BLaER1 treated with 17β-estradiol and CSF1 and Interleukin-3, amounts not matched to agents 10 nM and 100 nM (cell line): ENCODE data around the gene FAM163B.

Source experiments
- H3K27ac ChIP-seq, 11 experiments: shearing (Covaris generic); formaldehyde crosslinking; 2 replicates each; pipeline ENCODE4 v1.8.1; 2022
- H3K27me3 ChIP-seq, 11 experiments: shearing (Covaris generic); formaldehyde crosslinking; 2 replicates each; pipeline ENCODE4 v1.8.1; 2022
- H3K36me3 ChIP-seq, 11 experiments: shearing (Covaris generic); formaldehyde crosslinking; 2 replicates each; pipeline ENCODE4 v1.8.1; 2022
- H3K4me1 ChIP-seq, 10 experiments: shearing (Covaris generic); formaldehyde crosslinking; 2 replicates each; pipeline ENCODE4 v1.8.1; 2022
- H3K4me2 ChIP-seq, 11 experiments: shearing (Covaris generic); formaldehyde crosslinking; 2 replicates each; pipeline ENCODE4 v1.8.1; 2022
- H3K4me3 ChIP-seq, 10 experiments: shearing (Covaris generic); formaldehyde crosslinking; 2 replicates each; pipeline ENCODE4 v1.8.1; 2022
- H3K9ac ChIP-seq, 11 experiments: shearing (Covaris generic); formaldehyde crosslinking; 2 replicates each; pipeline ENCODE4 v1.8.1; 2022
- H3K9me3 ChIP-seq, 11 experiments: shearing (Covaris generic); formaldehyde crosslinking; replicated peaks in 1 of 11; 2 replicates each; pipeline ENCODE4 v1.8.1; 2022
- H4K20me1 ChIP-seq, 11 experiments: shearing (Covaris generic); formaldehyde crosslinking; 2 replicates each; pipeline ENCODE4 v1.8.1; 2022
- Cebpa-rat ChIP-seq, 11 experiments: shearing (Covaris generic); IDR thresholded peaks; 2 replicates each; pipeline ENCODE4 v1.8.1; 2022

Gene FAM163B

GRCh38 chr9:133551446-133551845 is 57.7 kb downstream of the FAM163B start:
- Histone ChIP-seq H3K36me3 (no peaks in the 10 kb centered on the region), H3K4me3 (no peak overlapping the region), H3K9me3 (no peaks in the 10 kb centered on the region), H4K20me1 (peaks cover 0 to 1% (median 0%) of the 10 kb centered on the region in 11 experiments; a peak in 1 of 22 replicates), H3K4me2 (no peak overlapping the region), H3K4me1 (peaks cover 8 to 65% (median 46%) of the 10 kb centered on the region in 10 experiments), H3K9ac (no peak overlapping the region), H3K27ac (no peak overlapping the region), H3K27me3 (peaks cover 0 to 7% (median 0%) of the 10 kb centered on the region in 11 experiments; a peak in 2 of 22 replicates)
- no peak for TF ChIP-seq Cebpa-rat (IDR thresholded peaks at IDR 0.05)

- H3K9me3 ChIP-seq = no peaks in the 10 kb centered on the region
- peaks cover 0 to 42% (median 28%) of the 10 kb centered on the region in 10 experiments; a peak in 18 of 20 replicates for H3K4me1 ChIP-seq
- H3K9ac ChIP-seq = no peak overlapping the region
- no peak overlapping the region for H3K4me3 ChIP-seq
- no peaks in the 10 kb centered on the region for H3K27me3 ChIP-seq
- no peaks in the 10 kb centered on the region for H3K36me3 ChIP-seq
- no peak overlapping the region for H3K27ac ChIP-seq
- no peak for TF ChIP-seq Cebpa-rat (IDR thresholded peaks at IDR 0.05)
- no peak overlapping the region for H3K4me2 ChIP-seq
- H4K20me1 ChIP-seq = peaks cover 0 to 4% (median 0%) of the 10 kb centered on the region in 11 experiments; a peak in 2 of 22 replicates
Observed at GRCh38 chr9:133547116-133547515, 62.1 kb downstream of the FAM163B start.

- Histone ChIP-seq H4K20me1 (peaks cover 0 to 4% (median 0%) of the 10 kb centered on the region in 11 experiments; a peak in 2 of 22 replicates), H3K4me1 (peaks cover 0 to 43% (median 29%) of the 10 kb centered on the region in 10 experiments; a peak in 18 of 20 replicates), H3K4me2 (no peak overlapping the region), H3K27me3 (no peaks in the 10 kb centered on the region), H3K9me3 (no peaks in the 10 kb centered on the region), H3K9ac (no peak overlapping the region), H3K4me3 (no peak overlapping the region), H3K27ac (no peak overlapping the region), H3K36me3 (no peaks in the 10 kb centered on the region)
- TF ChIP-seq Cebpa-rat (IDR thresholded peaks at IDR 0.05) = no peak
Observed at GRCh38 chr9:133546287-133546680, 62.9 kb downstream of the FAM163B start.

GRCh38 chr9:133545494-133546286 is 63.5 kb downstream of the FAM163B start:
- Histone ChIP-seq H3K4me2 (no peak overlapping the region), H3K27me3 (peaks cover 0 to under 1% (median 0%) of the 10 kb centered on the region in 11 experiments; a peak in 3 of 22 replicates), H3K9me3 (no peaks in the 10 kb centered on the region), H4K20me1 (peaks cover 0 to 4% (median 0%) of the 10 kb centered on the region in 11 experiments; a peak in 2 of 22 replicates), H3K9ac (no peak overlapping the region), H3K36me3 (no peaks in the 10 kb centered on the region), H3K4me3 (no peak overlapping the region), H3K27ac (no peak overlapping the region), H3K4me1 (peaks cover 5 to 46% (median 32%) of the 10 kb centered on the region in 10 experiments)
- no peak for TF ChIP-seq Cebpa-rat (IDR thresholded peaks at IDR 0.05)

- Histone ChIP-seq H4K20me1 (peaks cover 0 to 4% (median 0%) of the 10 kb centered on the region in 11 experiments; a peak in 1 of 22 replicates), H3K9me3 (no peaks in the 10 kb centered on the region), H3K4me3 (no peak overlapping the region), H3K36me3 (no peaks in the 10 kb centered on the region), H3K4me1 (peaks cover 22 to 47% (median 33%) of the 10 kb centered on the region in 10 experiments), H3K27ac (no peak overlapping the region), H3K27me3 (peaks cover 2 to 18% (median 13%) of the 10 kb centered on the region in 11 experiments; a peak in 21 of 22 replicates), H3K9ac (no peak overlapping the region), H3K4me2 (peak overlapping the region in 5 of 11 experiments; percentile 11 to 29 (median 25); a peak in 6 of 22 replicates)
- no peak for TF ChIP-seq Cebpa-rat (IDR thresholded peaks at IDR 0.05)
Observed at GRCh38 chr9:133543772-133544467, 65.3 kb downstream of the FAM163B start.

- H4K20me1 ChIP-seq = peaks cover 0 to 4% (median 0%) of the 10 kb centered on the region in 11 experiments; a peak in 1 of 22 replicates
- no peak for TF ChIP-seq Cebpa-rat (IDR thresholded peaks at IDR 0.05)
- no peaks in the 10 kb centered on the region for H3K36me3 ChIP-seq
- H3K27ac ChIP-seq = no peak overlapping the region
- no peak overlapping the region for H3K4me2 ChIP-seq
- H3K4me1 ChIP-seq = peaks cover 25 to 43% (median 30%) of the 10 kb centered on the region in 10 experiments
- H3K9me3 ChIP-seq = no peaks in the 10 kb centered on the region
- no peak overlapping the region for H3K9ac ChIP-seq
- peaks cover 15 to 30% (median 23%) of the 10 kb centered on the region in 11 experiments for H3K27me3 ChIP-seq
- H3K4me3 ChIP-seq = no peak overlapping the region
Observed at GRCh38 chr9:133542002-133542401, 67.2 kb downstream of the FAM163B start.

GRCh38 chr9:133540698-133541025 is 68.5 kb downstream of the FAM163B start:
- Histone ChIP-seq H3K4me2 (peak overlapping the region; percentile 77 to 94 (median 84)), H3K27ac (peak overlapping the region in 9 of 11 experiments; percentile 49 to 77 (median 67); a peak in 18 of 22 replicates), H3K4me1 (peaks cover 25 to 49% (median 36%) of the 10 kb centered on the region in 10 experiments), H4K20me1 (no peaks in the 10 kb centered on the region; a peak in 1 of 22 replicates), H3K27me3 (peaks cover 16 to 30% (median 25%) of the 10 kb centered on the region in 11 experiments), H3K9ac (peak overlapping the region in 9 of 11 experiments; percentile 31 to 74 (median 62); a peak in 17 of 22 replicates), H3K9me3 (no peaks in the 10 kb centered on the region), H3K4me3 (peak overlapping the region; percentile 8 to 55 (median 22); a peak in 13 of 20 replicates), H3K36me3 (no peaks in the 10 kb centered on the region)
- no peak for TF ChIP-seq Cebpa-rat (IDR thresholded peaks at IDR 0.05)

GRCh38 chr9:133539991-133540697 is 69.0 kb downstream of the FAM163B start:
- Histone ChIP-seq H3K4me3 (peak overlapping the region; percentile 8 to 55 (median 29); a peak in 14 of 20 replicates), H3K9ac (peak overlapping the region in 9 of 11 experiments; percentile 31 to 74 (median 62); a peak in 17 of 22 replicates), H3K9me3 (no peaks in the 10 kb centered on the region), H3K4me2 (peak overlapping the region; percentile 77 to 94 (median 84)), H3K4me1 (peaks cover 25 to 53% (median 40%) of the 10 kb centered on the region in 10 experiments), H3K36me3 (no peaks in the 10 kb centered on the region), H3K27me3 (peaks cover 20 to 32% (median 25%) of the 10 kb centered on the region in 11 experiments), H4K20me1 (no peaks in the 10 kb centered on the region), H3K27ac (peak overlapping the region in 9 of 11 experiments; percentile 49 to 77 (median 67); a peak in 18 of 22 replicates)
- peak in 4 of 11 experiments; percentile 44 to 54 (median 52); a peak in 5 of 22 replicates for TF ChIP-seq Cebpa-rat (IDR thresholded peaks at IDR 0.05)
